ENCODE results near the gene CYBC1. TPM values are rescaled to one million over a fixed set of nuclear protein-coding genes. Genes with fewer than 3 reads are reported as not detected.

CYBC1 gene
- total RNA-seq, 2 experiments from 2014 or later, result 60.2 to 62.4 TPM

DNA sequence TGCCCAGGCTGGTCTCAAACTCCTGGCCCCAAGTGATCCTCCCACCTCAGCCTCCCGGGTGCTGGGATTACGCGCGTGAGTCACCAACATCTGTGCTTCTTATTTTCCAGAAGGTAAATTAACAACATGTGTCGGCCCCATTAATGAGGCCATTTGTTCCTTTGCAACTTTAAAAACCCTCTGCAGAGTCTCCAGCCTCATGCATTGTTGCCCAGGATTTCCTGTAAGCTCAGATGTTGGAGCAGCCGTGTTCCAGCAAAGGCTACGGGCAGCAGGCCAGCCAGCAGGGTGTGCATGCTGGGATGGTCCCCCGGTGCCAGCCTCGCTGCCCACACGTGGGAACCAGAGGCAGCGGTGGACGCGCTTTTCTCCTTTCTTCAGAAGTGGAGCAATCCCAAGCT is 51.5 kb downstream of the CYBC1 start:
- no peak overlapping the region for H3K27ac Mint-ChIP-seq
- Histone ChIP-seq H3K4me1 (ENCODE audit: insufficient read depth, low read length) (peaks cover 21% of the 10 kb centered on the region), H3K27ac (ENCODE audit: low read depth in 1 of 2, low read length in 2 of 2) (no peak overlapping the region), H3K4me3 (ENCODE audit: low read length) (no peak overlapping the region), H3K36me3 (ENCODE audit: insufficient read depth, low read length) (peaks cover 18% of the 10 kb centered on the region), H3K27me3 (ENCODE audit: control insufficient read depth in 1 of 2, insufficient read depth in 2 of 2, low read length in 2 of 2) (no peaks in the 10 kb centered on the region), H3K9me3 (ENCODE audit: control insufficient read depth in 1 of 2, insufficient read depth in 1 of 2, low read length in 2 of 2) (no peaks in the 10 kb centered on the region)
- no peaks in the 10 kb centered on the region for H3K27me3 Mint-ChIP-seq
- TF ChIP-seq, protein P1, sequence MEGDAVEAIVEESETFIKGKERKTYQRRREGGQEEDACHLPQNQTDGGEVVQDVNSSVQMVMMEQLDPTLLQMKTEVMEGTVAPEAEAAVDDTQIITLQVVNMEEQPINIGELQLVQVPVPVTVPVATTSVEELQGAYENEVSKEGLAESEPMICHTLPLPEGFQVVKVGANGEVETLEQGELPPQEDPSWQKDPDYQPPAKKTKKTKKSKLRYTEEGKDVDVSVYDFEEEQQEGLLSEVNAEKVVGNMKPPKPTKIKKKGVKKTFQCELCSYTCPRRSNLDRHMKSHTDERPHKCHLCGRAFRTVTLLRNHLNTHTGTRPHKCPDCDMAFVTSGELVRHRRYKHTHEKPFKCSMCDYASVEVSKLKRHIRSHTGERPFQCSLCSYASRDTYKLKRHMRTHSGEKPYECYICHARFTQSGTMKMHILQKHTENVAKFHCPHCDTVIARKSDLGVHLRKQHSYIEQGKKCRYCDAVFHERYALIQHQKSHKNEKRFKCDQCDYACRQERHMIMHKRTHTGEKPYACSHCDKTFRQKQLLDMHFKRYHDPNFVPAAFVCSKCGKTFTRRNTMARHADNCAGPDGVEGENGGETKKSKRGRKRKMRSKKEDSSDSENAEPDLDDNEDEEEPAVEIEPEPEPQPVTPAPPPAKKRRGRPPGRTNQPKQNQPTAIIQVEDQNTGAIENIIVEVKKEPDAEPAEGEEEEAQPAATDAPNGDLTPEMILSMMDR (IDR thresholded peaks at IDR 0.05), result no peak
- H3K36me3 Mint-ChIP-seq (ENCODE audit: low read depth), result peaks cover 39% of the 10 kb centered on the region
- no peaks in the 10 kb centered on the region for H3K9me3 Mint-ChIP-seq
- peaks cover 17% of the 10 kb centered on the region for H3K4me1 Mint-ChIP-seq (ENCODE audit: low read depth)
- POLR2A ChIA-PET, result no interaction called here
- intact Hi-C loops (cut with DNase I, micrococcal nuclease), result no loop called here
- H3K4me3 Mint-ChIP-seq, result no peak overlapping the region
- ATAC-seq (ENCODE audit: poor library complexity) (no peak), DNase-seq (no peak)
- CTCF ChIA-PET, result no interaction called here

DNA sequence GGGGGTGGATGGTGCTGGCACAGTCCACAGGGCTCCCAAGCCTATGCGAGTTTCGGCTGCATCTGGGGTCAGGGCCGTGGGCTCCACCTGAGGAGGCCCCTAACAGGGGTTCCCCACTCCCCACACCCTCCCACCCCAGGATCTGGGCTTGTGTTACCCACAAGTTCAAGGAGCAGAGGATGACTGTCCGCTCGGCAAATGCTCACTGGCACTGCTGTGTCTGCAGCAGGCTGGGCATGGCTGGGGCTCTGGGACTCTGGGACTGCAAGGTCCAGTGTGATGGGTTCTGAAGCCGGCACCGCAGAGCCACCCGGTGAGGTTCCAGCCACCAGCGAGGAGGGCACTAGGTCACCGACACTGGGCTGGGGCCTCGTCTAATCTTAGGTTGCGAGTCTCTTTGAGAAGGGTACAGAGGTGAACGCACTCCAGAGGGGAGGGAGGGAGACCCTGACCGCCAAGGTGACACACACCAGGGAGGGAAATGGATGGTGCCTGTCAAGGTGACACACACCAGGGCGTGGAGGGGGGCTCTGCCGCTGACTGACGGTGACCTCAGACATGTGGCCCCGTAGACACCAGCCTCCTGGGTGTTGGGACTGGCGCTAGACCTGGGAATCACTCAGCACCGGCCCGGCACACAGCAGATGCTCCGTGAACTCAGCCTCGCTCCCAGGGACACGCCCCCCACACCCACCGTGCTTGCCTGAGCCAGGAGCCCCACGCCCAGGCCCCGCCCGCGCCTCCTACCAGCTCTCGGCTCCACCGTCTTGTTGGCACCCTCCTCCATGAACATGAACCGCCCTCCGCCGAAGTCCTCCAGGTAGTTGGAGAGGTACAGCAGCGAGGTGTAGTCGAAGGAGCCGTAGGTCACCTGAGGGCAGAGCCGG is 52.9 kb downstream of the CYBC1 start:
- Mint-ChIP-seq H3K4me1 (ENCODE audit: low read depth) (peaks cover 14% of the 10 kb centered on the region), H3K9me3 (no peaks in the 10 kb centered on the region), H3K27me3 (no peaks in the 10 kb centered on the region), H3K4me3 (no peak overlapping the region), H3K27ac (no peak overlapping the region), H3K36me3 (ENCODE audit: low read depth) (peaks cover 45% of the 10 kb centered on the region)
- CTCF ChIA-PET, result no interaction called here
- Histone ChIP-seq H3K4me3 (ENCODE audit: low read length) (no peak overlapping the region), H3K36me3 (ENCODE audit: insufficient read depth, low read length) (peaks cover 15% of the 10 kb centered on the region), H3K27me3 (ENCODE audit: control insufficient read depth in 1 of 2, insufficient read depth in 2 of 2, low read length in 2 of 2) (no peaks in the 10 kb centered on the region), H3K9me3 (ENCODE audit: control insufficient read depth in 1 of 2, insufficient read depth in 1 of 2, low read length in 2 of 2) (no peaks in the 10 kb centered on the region), H3K4me1 (ENCODE audit: insufficient read depth, low read length) (peaks cover 21% of the 10 kb centered on the region), H3K27ac (ENCODE audit: low read depth in 1 of 2, low read length in 2 of 2) (no peak overlapping the region)
- TF ChIP-seq, protein P1 (IDR thresholded peaks at IDR 0.05), result no peak
- ATAC-seq (ENCODE audit: poor library complexity), result no peak
- intact Hi-C loops (cut with DNase I, micrococcal nuclease), result no loop called here
- no peak for DNase-seq
- POLR2A ChIA-PET, result no interaction called here

DNA sequence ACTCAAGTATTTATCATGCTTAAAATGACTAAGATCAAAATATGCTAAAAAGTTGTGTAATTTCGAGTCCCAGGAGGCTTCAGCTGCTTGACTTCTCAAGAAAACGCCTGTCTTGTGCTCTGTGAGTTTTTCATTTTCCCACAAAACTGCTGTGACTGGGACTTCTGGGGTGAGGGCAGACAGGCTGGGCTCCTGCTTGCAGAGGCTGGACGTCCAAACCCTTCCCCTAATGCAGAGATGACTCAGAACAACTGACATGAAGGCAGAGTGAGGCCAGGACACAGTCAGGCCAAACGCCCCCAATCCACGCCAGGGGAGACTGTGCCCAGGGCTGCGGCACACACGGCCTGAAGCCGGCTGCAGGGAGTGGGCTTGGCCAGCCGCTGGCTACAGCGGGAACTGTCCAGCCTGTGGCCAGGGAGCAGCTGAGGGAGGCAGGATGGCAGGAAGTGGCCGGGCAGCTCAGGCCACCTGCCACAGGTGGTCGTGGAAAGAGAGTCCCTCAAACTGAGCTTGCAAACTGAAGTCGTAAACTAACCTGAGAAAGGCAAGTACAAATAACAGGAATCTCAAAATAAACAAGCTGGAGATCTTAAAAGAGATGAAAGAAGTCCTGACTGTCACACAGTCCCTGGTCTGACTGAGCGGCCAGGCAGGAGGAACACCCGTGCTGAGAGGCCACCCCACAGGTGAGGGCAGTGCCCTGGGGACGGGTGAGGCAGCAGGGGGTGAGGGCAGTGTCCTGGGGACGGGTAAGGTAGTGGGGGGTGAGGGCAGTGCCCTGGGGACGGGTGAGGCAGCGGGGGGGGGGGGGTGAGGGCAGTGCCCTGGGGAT is 53.7 kb downstream of the CYBC1 start:
- Histone ChIP-seq H3K27me3 (ENCODE audit: control insufficient read depth in 1 of 2, insufficient read depth in 2 of 2, low read length in 2 of 2) (no peaks in the 10 kb centered on the region), H3K4me3 (ENCODE audit: low read length) (no peak overlapping the region), H3K9me3 (ENCODE audit: control insufficient read depth in 1 of 2, insufficient read depth in 1 of 2, low read length in 2 of 2) (no peaks in the 10 kb centered on the region), H3K4me1 (ENCODE audit: insufficient read depth, low read length) (peaks cover 20% of the 10 kb centered on the region), H3K27ac (ENCODE audit: low read depth in 1 of 2, low read length in 2 of 2) (no peak overlapping the region), H3K36me3 (ENCODE audit: insufficient read depth, low read length) (peaks cover 13% of the 10 kb centered on the region)
- peaks cover 50% of the 10 kb centered on the region for H3K36me3 Mint-ChIP-seq (ENCODE audit: low read depth)
- intact Hi-C loops (cut with DNase I, micrococcal nuclease), result no loop called here
- H3K4me1 Mint-ChIP-seq (ENCODE audit: low read depth), result peaks cover 13% of the 10 kb centered on the region
- ChIA-PET CTCF (no interaction called here), POLR2A (no interaction called here)
- no peak overlapping the region for H3K4me3 Mint-ChIP-seq
- DNase-seq (no peak), ATAC-seq (ENCODE audit: poor library complexity) (no peak)
- H3K27me3 Mint-ChIP-seq, result no peaks in the 10 kb centered on the region
- no peaks in the 10 kb centered on the region for H3K9me3 Mint-ChIP-seq
- TF ChIP-seq, protein P1 (IDR thresholded peaks at IDR 0.05), result no peak
- H3K27ac Mint-ChIP-seq, result no peak overlapping the region

All from CD4-positive, alpha-beta T cell (primary cell).